Measurements from ENCODE around the gene CDH23. TPM values are rescaled to one million over a fixed set of nuclear protein-coding genes. Genes with fewer than 3 reads are reported as not detected.

The CDH23 gene
- total and polyA plus RNA-seq, 8 donors, result 1.8 to 22.8 (median 3.0) TPM

GRCh38 chr10:71812016-71812912 lies 415.5 kb downstream of the CDH23 start:
- peak; percentile 41 to 95 (median 72) for DNase-seq

GRCh38 chr10:71812913-71813590 lies 416.3 kb downstream of the CDH23 start:
- no peaks in the 10 kb centered on the region for H3K9me3 ChIP-seq
- no peak overlapping the region for H3K27ac ChIP-seq
- no peak overlapping the region for H3K4me3 ChIP-seq
- H3K27me3 ChIP-seq, result no peaks in the 10 kb centered on the region
- intact Hi-C loops (cut with DNase I), result loop anchor here in 1 of 2 donors (10.0 kb wide), 1 partner anchor 428 kb away; no protein-coding TSS in a partner anchor
- peaks cover 6 to 77% of the 10 kb centered on the region in 2 donors for H3K36me3 ChIP-seq
- TF ChIP-seq, protein P1, sequence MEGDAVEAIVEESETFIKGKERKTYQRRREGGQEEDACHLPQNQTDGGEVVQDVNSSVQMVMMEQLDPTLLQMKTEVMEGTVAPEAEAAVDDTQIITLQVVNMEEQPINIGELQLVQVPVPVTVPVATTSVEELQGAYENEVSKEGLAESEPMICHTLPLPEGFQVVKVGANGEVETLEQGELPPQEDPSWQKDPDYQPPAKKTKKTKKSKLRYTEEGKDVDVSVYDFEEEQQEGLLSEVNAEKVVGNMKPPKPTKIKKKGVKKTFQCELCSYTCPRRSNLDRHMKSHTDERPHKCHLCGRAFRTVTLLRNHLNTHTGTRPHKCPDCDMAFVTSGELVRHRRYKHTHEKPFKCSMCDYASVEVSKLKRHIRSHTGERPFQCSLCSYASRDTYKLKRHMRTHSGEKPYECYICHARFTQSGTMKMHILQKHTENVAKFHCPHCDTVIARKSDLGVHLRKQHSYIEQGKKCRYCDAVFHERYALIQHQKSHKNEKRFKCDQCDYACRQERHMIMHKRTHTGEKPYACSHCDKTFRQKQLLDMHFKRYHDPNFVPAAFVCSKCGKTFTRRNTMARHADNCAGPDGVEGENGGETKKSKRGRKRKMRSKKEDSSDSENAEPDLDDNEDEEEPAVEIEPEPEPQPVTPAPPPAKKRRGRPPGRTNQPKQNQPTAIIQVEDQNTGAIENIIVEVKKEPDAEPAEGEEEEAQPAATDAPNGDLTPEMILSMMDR (IDR thresholded peaks at IDR 0.05), result no peak
- peaks cover 0 to 40% of the 10 kb centered on the region in 2 donors for H3K4me1 ChIP-seq
- no peak for ATAC-seq
- DNase-seq, result no peak

More at GRCh38 chr10:71812016-71812912, 415.5 kb downstream of the CDH23 start:
- H3K4me1 ChIP-seq, result peaks cover 0 to 32% of the 10 kb centered on the region in 2 donors
- H3K27me3 ChIP-seq, result no peaks in the 10 kb centered on the region
- peaks cover 6 to 69% of the 10 kb centered on the region in 2 donors for H3K36me3 ChIP-seq
- no peak overlapping the region for H3K4me3 ChIP-seq
- H3K9me3 ChIP-seq, result no peaks in the 10 kb centered on the region
- peak; percentile 87 for ATAC-seq
- intact Hi-C loops (cut with DNase I), result loop anchor here in 1 of 2 donors (10.0 kb wide), 1 partner anchor 427 kb away; no protein-coding TSS in a partner anchor
- H3K27ac ChIP-seq, result no peak overlapping the region
- TF ChIP-seq, protein P1 (IDR thresholded peaks at IDR 0.05), result peak; percentile 75 to 91

DNA sequence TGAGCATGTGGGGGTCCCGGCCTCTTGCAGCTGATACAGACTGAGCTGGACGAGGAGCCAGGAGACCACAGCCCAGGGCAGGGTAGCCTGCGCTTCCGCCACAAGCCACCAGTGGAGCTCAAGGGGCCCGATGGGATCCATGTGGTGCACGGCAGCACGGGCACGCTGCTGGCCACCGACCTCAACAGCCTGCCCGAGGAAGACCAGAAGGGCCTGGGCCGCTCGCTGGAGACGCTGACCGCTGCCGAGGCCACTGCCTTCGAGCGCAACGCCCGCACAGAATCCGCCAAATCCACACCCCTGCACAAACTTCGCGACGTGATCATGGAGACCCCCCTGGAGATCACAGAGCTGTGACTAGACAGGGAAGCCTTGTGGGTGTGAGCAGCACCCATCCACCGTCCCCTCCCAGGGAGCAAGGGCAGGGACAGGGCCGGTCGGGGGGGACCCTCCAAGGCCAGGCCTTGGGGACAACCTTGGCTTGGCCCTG lies 418.2 kb downstream of the CDH23 start:
- DNase-seq, result peak in 1 of 4 donors; percentile 73
- H3K27ac ChIP-seq, result no peak overlapping the region
- TF ChIP-seq, protein P1 (IDR thresholded peaks at IDR 0.05), result no peak
- peaks cover 0 to 59% of the 10 kb centered on the region in 2 donors for H3K4me1 ChIP-seq
- H3K27me3 ChIP-seq, result no peaks in the 10 kb centered on the region
- no peaks in the 10 kb centered on the region for H3K9me3 ChIP-seq
- no peak for ATAC-seq
- intact Hi-C loops (cut with DNase I), result loop anchor here in 1 of 2 donors (10.0 kb wide), 1 partner anchor 430 kb away; no protein-coding TSS in a partner anchor
- peaks cover 6 to 93% of the 10 kb centered on the region in 2 donors for H3K36me3 ChIP-seq
- H3K4me3 ChIP-seq, result no peak overlapping the region

DNA sequence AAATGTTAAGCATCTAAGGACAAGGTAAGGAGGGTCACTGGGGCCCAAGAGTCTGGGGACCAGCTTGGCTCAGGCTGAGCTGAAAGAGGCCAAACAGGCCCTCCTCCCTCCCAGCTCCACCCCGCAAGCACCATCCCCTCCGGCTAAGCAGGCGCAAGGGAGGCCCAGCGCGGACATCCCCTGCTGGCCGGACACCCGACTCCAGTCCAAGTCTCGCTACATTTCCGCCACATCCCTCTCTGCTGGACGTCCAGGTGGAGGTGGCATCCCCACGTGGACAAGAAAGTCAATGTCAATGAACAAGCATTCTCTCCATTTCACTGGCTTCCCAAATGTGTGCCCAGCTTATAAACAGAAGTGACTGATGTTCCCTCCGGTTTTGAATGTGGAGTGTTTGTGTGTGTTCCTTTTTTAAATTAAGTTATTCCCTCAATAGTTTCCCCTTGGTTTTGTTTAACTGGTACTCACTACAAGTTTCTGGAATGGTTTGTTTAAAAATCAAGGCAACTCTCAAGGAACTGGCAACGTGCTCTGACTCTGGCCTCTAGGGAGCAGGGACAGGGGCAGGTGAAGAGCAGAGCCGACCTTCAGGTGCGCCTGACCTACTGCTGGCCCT lies 418.9 kb downstream of the CDH23 start:
- Histone ChIP-seq H3K27ac (peak overlapping the region in 1 of 2 donors; percentile 84), H3K36me3 (peaks cover 6 to 93% of the 10 kb centered on the region in 2 donors), H3K4me3 (no peak overlapping the region), H3K4me1 (peaks cover 0 to 66% of the 10 kb centered on the region in 2 donors), H3K9me3 (no peaks in the 10 kb centered on the region), H3K27me3 (no peaks in the 10 kb centered on the region)
- ATAC-seq (no peak), DNase-seq (peak in 1 of 4 donors; percentile 29)
- TF ChIP-seq, protein P1 (IDR thresholded peaks at IDR 0.05), result no peak
- intact Hi-C loops (cut with DNase I), result loop anchor here in 1 of 2 donors (10.0 kb wide), 1 partner anchor 431 kb away; no protein-coding TSS in a partner anchor
